Measurements from ENCODE around the gene SUSD4.

Gene SUSD4

DNA sequence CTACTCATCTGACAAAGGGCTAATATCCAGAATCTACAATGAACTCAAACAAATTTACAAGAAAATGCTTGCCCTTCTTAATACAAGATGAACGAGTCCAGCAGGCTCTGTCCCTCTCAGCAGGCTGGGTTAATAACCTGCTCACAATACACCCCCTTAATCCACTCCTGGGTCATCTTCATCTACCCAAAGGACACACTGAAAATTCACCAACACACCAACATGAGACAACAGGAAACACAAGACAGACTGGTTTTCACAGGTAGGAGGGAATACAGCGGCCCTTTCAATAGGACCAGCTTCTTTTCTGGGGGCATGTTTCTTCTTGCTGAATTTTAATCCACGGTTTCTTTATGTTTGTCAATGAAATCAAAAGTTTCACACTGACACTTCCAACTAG lies 44.6 kb downstream of the SUSD4 start:
- H3K36me3 ChIP-seq (ENCODE audit: insufficient read depth, low read length) = no peaks in the 10 kb centered on the region
- no peaks in the 10 kb centered on the region for H3F3A ChIP-seq (ENCODE audit: insufficient read depth, low read length)
- no peaks in the 10 kb centered on the region for H4K20me1 ChIP-seq (ENCODE audit: insufficient read depth, low read length)
- no peak overlapping the region for H2AFZ ChIP-seq (ENCODE audit: low read length)
- H3K4me1 ChIP-seq (ENCODE audit: insufficient read depth, low read length, severe bottlenecking) = no peaks in the 10 kb centered on the region
- no peak overlapping the region for H3K9ac ChIP-seq (ENCODE audit: low read length)
- H3K4me3 ChIP-seq (ENCODE audit: low read depth, low read length, poor library complexity, severe bottlenecking) = no peak overlapping the region
- H3K27ac ChIP-seq (ENCODE audit: low read depth, low read length, poor library complexity, severe bottlenecking) = no peak overlapping the region
- no peaks in the 10 kb centered on the region for H3K27me3 ChIP-seq (ENCODE audit: insufficient read depth, low read length)
- H3K9me3 ChIP-seq (ENCODE audit: low read length) = no peaks in the 10 kb centered on the region
- TF ChIP-seq, protein P1, sequence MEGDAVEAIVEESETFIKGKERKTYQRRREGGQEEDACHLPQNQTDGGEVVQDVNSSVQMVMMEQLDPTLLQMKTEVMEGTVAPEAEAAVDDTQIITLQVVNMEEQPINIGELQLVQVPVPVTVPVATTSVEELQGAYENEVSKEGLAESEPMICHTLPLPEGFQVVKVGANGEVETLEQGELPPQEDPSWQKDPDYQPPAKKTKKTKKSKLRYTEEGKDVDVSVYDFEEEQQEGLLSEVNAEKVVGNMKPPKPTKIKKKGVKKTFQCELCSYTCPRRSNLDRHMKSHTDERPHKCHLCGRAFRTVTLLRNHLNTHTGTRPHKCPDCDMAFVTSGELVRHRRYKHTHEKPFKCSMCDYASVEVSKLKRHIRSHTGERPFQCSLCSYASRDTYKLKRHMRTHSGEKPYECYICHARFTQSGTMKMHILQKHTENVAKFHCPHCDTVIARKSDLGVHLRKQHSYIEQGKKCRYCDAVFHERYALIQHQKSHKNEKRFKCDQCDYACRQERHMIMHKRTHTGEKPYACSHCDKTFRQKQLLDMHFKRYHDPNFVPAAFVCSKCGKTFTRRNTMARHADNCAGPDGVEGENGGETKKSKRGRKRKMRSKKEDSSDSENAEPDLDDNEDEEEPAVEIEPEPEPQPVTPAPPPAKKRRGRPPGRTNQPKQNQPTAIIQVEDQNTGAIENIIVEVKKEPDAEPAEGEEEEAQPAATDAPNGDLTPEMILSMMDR (IDR thresholded peaks at IDR 0.05; ENCODE audit: low read length) = no peak
- TF ChIP-seq EZH2 (IDR thresholded peaks at IDR 0.05; ENCODE audit: borderline replicate concordance, low read length) = no peak
- H3K79me2 ChIP-seq (ENCODE audit: insufficient read depth, low read length) = no peaks in the 10 kb centered on the region
- no peak overlapping the region for H3K4me2 ChIP-seq (ENCODE audit: low read length)
- no peaks in the 10 kb centered on the region for H3K9me2 ChIP-seq (ENCODE audit: low read depth, low read length)

DNA sequence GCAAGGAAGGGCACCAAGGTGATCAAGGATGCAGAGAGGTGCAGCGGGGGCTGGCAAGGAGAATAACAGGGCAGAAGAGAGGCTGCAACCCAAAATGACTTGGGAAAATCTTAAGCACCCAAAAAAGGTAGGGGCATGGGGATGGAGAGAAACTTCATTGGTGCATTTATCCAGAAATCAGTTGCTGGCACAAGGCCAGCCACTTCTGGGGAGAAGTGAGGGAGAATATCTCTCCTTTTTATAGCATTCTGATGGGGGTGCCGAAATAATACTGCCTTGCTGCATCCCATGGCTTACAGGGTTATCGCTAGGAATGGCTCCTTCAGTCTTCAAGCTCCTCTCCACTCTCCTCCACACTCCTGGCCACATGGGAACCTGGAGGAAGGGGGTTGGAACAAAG lies 47.9 kb downstream of the SUSD4 start:
- Histone ChIP-seq H3K36me3 (ENCODE audit: insufficient read depth, low read length) (no peaks in the 10 kb centered on the region), H3F3A (ENCODE audit: insufficient read depth, low read length) (no peaks in the 10 kb centered on the region), H3K9me3 (ENCODE audit: low read length) (no peaks in the 10 kb centered on the region), H3K4me3 (ENCODE audit: low read depth, low read length, poor library complexity, severe bottlenecking) (no peak overlapping the region), H3K9me2 (ENCODE audit: low read depth, low read length) (no peaks in the 10 kb centered on the region), H3K4me1 (ENCODE audit: insufficient read depth, low read length, severe bottlenecking) (no peaks in the 10 kb centered on the region), H3K27ac (ENCODE audit: low read depth, low read length, poor library complexity, severe bottlenecking) (no peak overlapping the region), H2AFZ (ENCODE audit: low read length) (no peak overlapping the region), H3K4me2 (ENCODE audit: low read length) (no peak overlapping the region), H4K20me1 (ENCODE audit: insufficient read depth, low read length) (no peaks in the 10 kb centered on the region), H3K9ac (ENCODE audit: low read length) (no peak overlapping the region), H3K27me3 (ENCODE audit: insufficient read depth, low read length) (no peaks in the 10 kb centered on the region), H3K79me2 (ENCODE audit: insufficient read depth, low read length) (no peaks in the 10 kb centered on the region)
- TF ChIP-seq, protein P1 (IDR thresholded peaks at IDR 0.05; ENCODE audit: low read length) = no peak
- TF ChIP-seq EZH2 (IDR thresholded peaks at IDR 0.05; ENCODE audit: borderline replicate concordance, low read length) = no peak

DNA sequence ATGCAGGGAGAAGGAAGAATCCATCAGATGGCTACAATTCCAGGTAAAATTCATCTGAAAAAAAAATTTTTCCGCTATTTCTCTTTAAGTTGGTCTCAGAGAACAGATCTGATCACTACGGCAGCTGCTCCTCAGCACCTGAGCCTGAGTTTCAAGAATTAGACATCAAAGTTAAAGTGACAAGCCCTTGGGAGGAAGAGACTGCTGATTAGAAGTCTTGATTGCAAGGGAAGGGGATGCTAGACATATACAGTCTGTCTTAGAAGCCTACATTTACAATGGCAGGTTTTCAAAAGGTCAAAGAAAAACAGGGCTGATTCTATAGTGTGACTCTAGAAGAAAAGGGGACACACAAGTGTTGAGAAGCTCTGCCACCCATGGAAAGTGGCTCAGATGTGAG lies 48.3 kb downstream of the SUSD4 start:
- Histone ChIP-seq H3K79me2 (ENCODE audit: insufficient read depth, low read length) (no peaks in the 10 kb centered on the region), H3K27ac (ENCODE audit: low read depth, low read length, poor library complexity, severe bottlenecking) (no peak overlapping the region), H4K20me1 (ENCODE audit: insufficient read depth, low read length) (no peaks in the 10 kb centered on the region), H3K4me1 (ENCODE audit: insufficient read depth, low read length, severe bottlenecking) (no peaks in the 10 kb centered on the region), H3K4me3 (ENCODE audit: low read depth, low read length, poor library complexity, severe bottlenecking) (no peak overlapping the region), H3K27me3 (ENCODE audit: insufficient read depth, low read length) (no peaks in the 10 kb centered on the region), H3K4me2 (ENCODE audit: low read length) (no peak overlapping the region), H3K9me2 (ENCODE audit: low read depth, low read length) (no peaks in the 10 kb centered on the region), H3F3A (ENCODE audit: insufficient read depth, low read length) (no peaks in the 10 kb centered on the region), H3K36me3 (ENCODE audit: insufficient read depth, low read length) (no peaks in the 10 kb centered on the region), H3K9ac (ENCODE audit: low read length) (no peak overlapping the region), H3K9me3 (ENCODE audit: low read length) (no peaks in the 10 kb centered on the region), H2AFZ (ENCODE audit: low read length) (no peak overlapping the region)
- TF ChIP-seq, protein P1 (IDR thresholded peaks at IDR 0.05; ENCODE audit: low read length) = no peak
- TF ChIP-seq EZH2 (IDR thresholded peaks at IDR 0.05; ENCODE audit: borderline replicate concordance, low read length) = no peak

Data from OCI-LY1 (cell line).